Dermis blood vessel endothelial cell (primary cell): ENCODE data around the gene GGTA1. TPM values are rescaled to one million over a fixed set of nuclear protein-coding genes. Genes with fewer than 3 reads are reported as not detected.

Experiments
- total RNA-seq: library from RNA; depleted of rRNA; stranded (reverse); fragments of >200 nt; gene quantifications from 2 replicates; pipeline ENCODE4 v1.2.3, GENCODE V29; 2014

The GGTA1 gene
- total RNA-seq, 1 donor from 2014 or later: 8.7 TPM

Other genes starting within 250 kb of the GGTA1 start
- gene GSN, start 231.7 kb downstream of the GGTA1 start, total RNA-seq: 350 and 1,127 TPM in 2 replicates
- 310 and 473 TPM in 2 replicates for gene STOM, start 129.6 kb downstream of the GGTA1 start, total RNA-seq
- gene DAB2IP, start 151.8 kb upstream of the GGTA1 start, total RNA-seq: 24.3 and 38.4 TPM in 2 replicates